WERI-Rb-1 (cell line): ENCODE data around the gene C16orf54.
"Not testable (repeated sequence)": the region's sequence is repeated elsewhere in the genome, so short reads cannot be mapped to it uniquely, and the experiment has no call there.

Experiments used
- DNase-seq: peaks from one replicate; pipeline ENCODE4 v3.0.0-alpha.2; 2020
- H3K27ac ChIP-seq: fragments of 250-450 bp; sonication (Bioruptor Pico); 2 replicates; pipeline ENCODE4 v1.5.1; 2020; ENCODE audit warnings: mild to moderate bottlenecking, moderate library complexity
- H3K27me3 ChIP-seq: fragments of 250-450 bp; sonication (Bioruptor Pico); 2 replicates; pipeline ENCODE4 v1.5.1; 2021; ENCODE audit warnings: mild to moderate bottlenecking, low read depth, moderate library complexity; ENCODE audit not compliant: insufficient read depth, severe bottlenecking
- H3K36me3 ChIP-seq: fragments of 250-450 bp; sonication (Bioruptor Pico); 2 replicates; pipeline ENCODE4 v1.5.1; 2020; ENCODE audit warnings: mild to moderate bottlenecking, moderate library complexity
- H3K4me3 ChIP-seq: 2 replicates; pipeline ENCODE4 v1.5.1; 2011; ENCODE audit warnings: low read depth, mild to moderate bottlenecking, control low read depth, low read length
- H3K9me3 ChIP-seq: fragments of 250-450 bp; sonication (Bioruptor Pico); 2 replicates; pipeline ENCODE4 v1.5.1; 2021; ENCODE audit warnings: mild to moderate bottlenecking, moderate library complexity; ENCODE audit not compliant: severe bottlenecking
- TF ChIP-seq, protein P1 (sequence below): IDR thresholded peaks from 2 replicates; pipeline ENCODE4 v1.5.1; 2011; ENCODE audit warnings: low read depth, mild to moderate bottlenecking, control low read depth, inconsistent platforms, low read length

Gene C16orf54

DNA sequence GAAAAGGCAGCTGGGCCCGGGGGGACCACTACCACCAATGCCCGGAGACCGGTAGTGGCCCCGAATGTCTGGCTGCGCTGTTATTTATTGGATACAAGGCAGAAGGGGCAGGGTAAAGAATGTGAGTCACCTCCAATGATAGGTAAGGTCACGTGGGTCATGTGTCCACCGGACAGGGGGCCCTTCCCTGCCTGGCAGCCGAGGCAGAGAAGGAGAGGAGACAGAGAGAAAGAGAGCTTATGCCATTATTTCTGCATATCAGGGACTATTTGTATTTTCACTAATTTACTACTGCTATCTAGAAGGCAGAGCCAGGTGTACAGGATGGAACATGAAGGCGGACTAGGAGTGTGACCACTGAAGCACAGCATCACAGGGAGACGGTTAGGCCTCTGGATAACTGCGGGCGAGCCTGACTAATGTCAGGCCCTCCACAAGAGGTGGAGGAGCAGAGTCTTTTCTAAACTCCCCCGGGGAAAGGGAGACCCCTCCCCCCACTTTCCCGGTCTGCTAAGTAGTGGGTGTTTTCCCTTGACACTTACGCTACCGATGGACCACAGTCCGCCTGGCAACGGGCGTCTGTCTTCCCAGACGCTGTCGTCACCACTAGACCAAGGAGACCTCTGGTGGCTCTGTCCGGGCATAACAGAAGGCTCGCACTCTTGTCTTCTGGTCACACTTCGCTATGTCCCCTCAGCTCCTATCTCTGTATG, 24.5 kb downstream of the C16orf54 start:
- TF ChIP-seq, protein P1, sequence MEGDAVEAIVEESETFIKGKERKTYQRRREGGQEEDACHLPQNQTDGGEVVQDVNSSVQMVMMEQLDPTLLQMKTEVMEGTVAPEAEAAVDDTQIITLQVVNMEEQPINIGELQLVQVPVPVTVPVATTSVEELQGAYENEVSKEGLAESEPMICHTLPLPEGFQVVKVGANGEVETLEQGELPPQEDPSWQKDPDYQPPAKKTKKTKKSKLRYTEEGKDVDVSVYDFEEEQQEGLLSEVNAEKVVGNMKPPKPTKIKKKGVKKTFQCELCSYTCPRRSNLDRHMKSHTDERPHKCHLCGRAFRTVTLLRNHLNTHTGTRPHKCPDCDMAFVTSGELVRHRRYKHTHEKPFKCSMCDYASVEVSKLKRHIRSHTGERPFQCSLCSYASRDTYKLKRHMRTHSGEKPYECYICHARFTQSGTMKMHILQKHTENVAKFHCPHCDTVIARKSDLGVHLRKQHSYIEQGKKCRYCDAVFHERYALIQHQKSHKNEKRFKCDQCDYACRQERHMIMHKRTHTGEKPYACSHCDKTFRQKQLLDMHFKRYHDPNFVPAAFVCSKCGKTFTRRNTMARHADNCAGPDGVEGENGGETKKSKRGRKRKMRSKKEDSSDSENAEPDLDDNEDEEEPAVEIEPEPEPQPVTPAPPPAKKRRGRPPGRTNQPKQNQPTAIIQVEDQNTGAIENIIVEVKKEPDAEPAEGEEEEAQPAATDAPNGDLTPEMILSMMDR: peak; percentile 78
- DNase-seq: peak; percentile 90
- not testable (repeated sequence) for H3K4me3 ChIP-seq

DNA sequence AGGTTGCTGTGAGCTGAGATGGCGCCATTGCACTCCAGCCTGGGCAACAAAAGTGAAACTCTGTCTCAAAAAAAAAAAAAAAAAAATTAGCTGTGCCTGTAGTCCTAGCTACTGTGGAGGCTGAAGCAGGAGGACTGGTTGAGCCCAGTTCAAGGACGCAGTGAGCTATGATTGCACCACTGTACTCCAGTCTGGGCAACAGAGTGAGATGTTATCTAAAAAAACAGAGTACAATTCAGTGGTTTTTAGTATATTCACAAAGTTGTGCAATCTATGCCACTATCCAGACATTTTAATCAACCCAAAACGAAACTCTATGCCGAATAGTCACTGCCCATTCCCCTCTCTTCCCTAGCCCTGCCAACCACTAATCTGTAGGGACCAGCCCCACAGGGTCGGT, 25.1 kb downstream of the C16orf54 start:
- no peak overlapping the region for H3K4me3 ChIP-seq
- no peaks in the 10 kb centered on the region for H3K27me3 ChIP-seq
- H3K27ac ChIP-seq: no peak overlapping the region
- DNase-seq: no peak
- H3K9me3 ChIP-seq: peaks cover 3% of the 10 kb centered on the region
- H3K36me3 ChIP-seq: no peaks in the 10 kb centered on the region
- TF ChIP-seq, protein P1: no peak

More for the DNA sequence above, 24.5 kb downstream of the C16orf54 start:
- peak overlapping the region; percentile 8; the same call in 1 of the 2 replicates for H3K27ac ChIP-seq
- not testable (repeated sequence) for H3K27me3 ChIP-seq, H3K36me3 ChIP-seq, H3K9me3 ChIP-seq

DNA sequence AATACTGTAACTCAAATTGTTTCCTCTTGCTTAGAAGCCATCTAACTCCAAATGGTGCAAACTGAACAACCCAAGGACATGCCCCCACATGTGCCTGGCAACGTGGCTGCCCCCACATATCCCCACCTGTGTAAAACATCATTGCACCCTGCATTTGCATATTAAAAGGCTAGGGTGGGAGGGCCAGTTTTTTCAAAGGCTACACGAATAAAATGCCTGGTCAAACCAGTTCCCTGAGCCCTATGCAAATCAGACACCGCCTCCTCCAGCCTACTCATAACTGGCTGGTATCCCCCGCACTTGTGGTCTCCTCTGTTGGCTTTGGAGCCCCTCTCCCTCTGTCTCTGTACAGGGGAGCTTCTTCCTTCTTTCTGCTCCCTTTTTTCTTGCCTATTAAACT, 26.7 kb downstream of the C16orf54 start:
- no peaks in the 10 kb centered on the region for H3K27me3 ChIP-seq
- H3K36me3 ChIP-seq: no peaks in the 10 kb centered on the region
- peaks cover 3% of the 10 kb centered on the region for H3K9me3 ChIP-seq
- H3K4me3 ChIP-seq: no peak overlapping the region
- TF ChIP-seq, protein P1: no peak
- H3K27ac ChIP-seq: no peak overlapping the region
- no peak for DNase-seq

DNA sequence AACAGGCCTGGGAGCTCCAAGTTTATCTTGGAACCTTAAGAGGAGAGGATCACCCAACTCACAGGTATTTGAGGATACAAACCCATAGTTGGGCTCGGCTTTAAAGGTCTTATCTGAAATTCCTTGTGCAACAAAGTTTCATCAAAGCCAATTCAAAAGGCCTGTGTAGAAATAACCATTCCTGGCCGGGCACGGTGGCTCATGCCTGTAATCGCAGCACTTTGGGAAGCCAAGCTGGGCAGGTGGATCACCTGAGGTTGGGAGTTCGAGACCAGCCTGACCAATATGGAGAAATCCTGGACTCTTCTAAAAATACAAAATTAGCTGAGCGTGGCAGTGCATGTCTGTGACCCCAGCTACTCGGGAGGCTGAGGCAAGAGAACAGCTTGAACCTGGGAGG, 28.7 kb downstream of the C16orf54 start:
- Histone ChIP-seq H3K4me3 (no peak overlapping the region), H3K27me3 (no peaks in the 10 kb centered on the region), H3K36me3 (no peaks in the 10 kb centered on the region), H3K9me3 (peaks cover 3% of the 10 kb centered on the region), H3K27ac (no peak overlapping the region)
- DNase-seq: no peak
- TF ChIP-seq, protein P1: no peak

DNA sequence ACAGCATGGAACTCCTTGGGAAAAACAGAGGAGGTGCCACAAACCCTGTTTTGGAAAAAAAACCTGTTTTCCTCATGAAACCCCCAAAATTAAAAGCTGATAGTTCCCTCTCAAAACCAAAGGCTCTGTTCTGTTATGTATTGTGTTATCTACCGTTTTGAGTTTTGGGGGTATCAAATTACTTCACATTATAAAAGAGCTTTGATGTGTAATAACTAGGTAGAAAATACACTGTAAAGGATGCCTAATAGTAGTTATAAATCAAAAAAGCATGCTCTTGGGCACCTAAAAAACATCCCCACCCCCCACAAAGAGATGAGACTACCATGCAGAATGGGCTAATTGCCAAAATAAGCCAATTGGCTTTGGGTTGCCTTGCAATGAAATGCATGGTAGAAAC, 30.8 kb downstream of the C16orf54 start:
- Histone ChIP-seq H3K9me3 (peaks cover 3% of the 10 kb centered on the region), H3K27ac (no peak overlapping the region), H3K4me3 (no peak overlapping the region), H3K27me3 (no peaks in the 10 kb centered on the region), H3K36me3 (no peaks in the 10 kb centered on the region)
- TF ChIP-seq, protein P1: no peak
- DNase-seq: no peak

DNA sequence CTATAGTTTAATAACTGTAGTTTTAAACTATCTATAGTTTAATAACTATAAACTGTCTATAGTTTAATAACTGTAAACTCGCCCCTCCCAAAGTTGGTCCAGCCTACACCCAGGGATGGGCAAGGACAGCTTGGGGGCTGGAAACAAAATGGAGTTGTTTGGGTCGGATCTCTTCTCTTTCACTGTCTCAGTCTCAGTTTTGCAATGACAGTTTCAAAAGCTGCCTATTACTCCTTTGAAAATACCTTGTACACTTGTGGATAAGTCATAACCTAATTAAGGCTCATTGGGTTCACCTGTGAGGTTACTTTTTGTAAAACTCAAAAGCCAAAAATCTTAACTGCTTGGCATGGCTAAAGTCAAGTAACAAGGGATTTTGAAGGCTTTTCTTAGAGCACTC, 31.4 kb downstream of the C16orf54 start:
- H3K27ac ChIP-seq: no peak overlapping the region
- H3K4me3 ChIP-seq: no peak overlapping the region
- TF ChIP-seq, protein P1: no peak
- DNase-seq: no peak
- no peaks in the 10 kb centered on the region for H3K27me3 ChIP-seq
- H3K9me3 ChIP-seq: peaks cover 3% of the 10 kb centered on the region
- H3K36me3 ChIP-seq: no peaks in the 10 kb centered on the region
